ENCODE data around the gene IFT27. TPM values are rescaled to one million over a fixed set of nuclear protein-coding genes. Genes with fewer than 3 reads are reported as not detected.

Gene IFT27
- total RNA-seq, 1 donor: 17.6 TPM

- TF ChIP-seq, protein P1, sequence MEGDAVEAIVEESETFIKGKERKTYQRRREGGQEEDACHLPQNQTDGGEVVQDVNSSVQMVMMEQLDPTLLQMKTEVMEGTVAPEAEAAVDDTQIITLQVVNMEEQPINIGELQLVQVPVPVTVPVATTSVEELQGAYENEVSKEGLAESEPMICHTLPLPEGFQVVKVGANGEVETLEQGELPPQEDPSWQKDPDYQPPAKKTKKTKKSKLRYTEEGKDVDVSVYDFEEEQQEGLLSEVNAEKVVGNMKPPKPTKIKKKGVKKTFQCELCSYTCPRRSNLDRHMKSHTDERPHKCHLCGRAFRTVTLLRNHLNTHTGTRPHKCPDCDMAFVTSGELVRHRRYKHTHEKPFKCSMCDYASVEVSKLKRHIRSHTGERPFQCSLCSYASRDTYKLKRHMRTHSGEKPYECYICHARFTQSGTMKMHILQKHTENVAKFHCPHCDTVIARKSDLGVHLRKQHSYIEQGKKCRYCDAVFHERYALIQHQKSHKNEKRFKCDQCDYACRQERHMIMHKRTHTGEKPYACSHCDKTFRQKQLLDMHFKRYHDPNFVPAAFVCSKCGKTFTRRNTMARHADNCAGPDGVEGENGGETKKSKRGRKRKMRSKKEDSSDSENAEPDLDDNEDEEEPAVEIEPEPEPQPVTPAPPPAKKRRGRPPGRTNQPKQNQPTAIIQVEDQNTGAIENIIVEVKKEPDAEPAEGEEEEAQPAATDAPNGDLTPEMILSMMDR (IDR thresholded peaks at IDR 0.05; ENCODE audit: insufficient read depth, low read length): no peak
- H3K4me3 ChIP-seq (ENCODE audit: low read depth, low read length): no peak overlapping the region
- no peak for DNase-seq (ENCODE audit: low read depth)
Measured at GRCh38 chr22:36817525-36817848, 41.6 kb upstream of the IFT27 start.

DNA sequence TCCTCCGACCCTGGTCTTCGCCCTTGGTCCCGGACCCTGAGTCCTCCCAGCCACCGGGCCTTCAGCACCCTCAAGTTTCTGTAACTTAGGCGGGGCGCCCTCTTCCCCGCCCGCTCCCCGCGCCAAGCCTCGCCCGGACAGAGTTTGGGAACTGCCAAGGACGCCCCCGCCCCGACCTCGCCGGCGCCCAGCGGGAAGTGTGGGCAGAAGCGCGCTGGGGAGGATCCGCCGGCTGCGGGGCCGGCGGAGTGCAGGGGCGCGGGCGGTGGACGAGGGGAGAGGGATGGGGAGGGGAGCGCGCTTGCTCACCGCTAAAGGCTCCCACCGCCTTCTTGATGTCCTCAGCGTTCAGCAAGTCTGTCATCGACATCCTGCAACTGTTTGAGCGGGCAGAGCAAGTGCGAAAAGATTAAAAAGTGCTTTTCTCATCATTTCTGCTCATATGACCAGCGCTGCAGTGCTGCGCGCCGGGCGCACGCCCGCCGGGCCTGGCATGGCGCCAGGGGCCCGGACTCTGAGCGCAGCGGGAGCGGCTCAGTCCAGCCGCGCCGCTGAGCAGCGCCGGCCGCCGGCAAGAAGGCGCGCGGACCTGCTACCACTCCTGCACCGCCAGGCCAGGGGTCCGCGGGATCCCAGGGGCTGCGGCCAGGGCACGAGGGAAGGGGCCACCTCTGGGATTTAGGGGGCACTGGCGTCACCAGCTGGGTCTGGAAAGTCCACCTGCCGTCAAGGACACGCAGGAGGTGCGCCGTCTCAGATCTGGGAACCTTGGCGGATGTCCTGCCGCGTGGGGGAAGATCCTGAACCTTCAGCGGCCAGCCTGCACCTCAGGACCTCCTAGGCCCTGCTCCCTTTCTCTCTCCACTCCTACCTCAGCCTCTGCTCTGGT, 41.0 kb upstream of the IFT27 start, which contains the start of gene PVALB:
Gene PVALB, minus strand, starts transcription at position 400 of the 889 bp plus-strand sequence. Its CDS starts 30 bp downstream, at position 370.
- DNase-seq (ENCODE audit: low read depth): peak; percentile 27
- no peak within 1 kb of the TSS for H3K4me3 ChIP-seq (ENCODE audit: low read depth, low read length)
- TF ChIP-seq, protein P1 (IDR thresholded peaks at IDR 0.05; ENCODE audit: insufficient read depth, low read length): no peak

- no peak for DNase-seq (ENCODE audit: low read depth)
Measured at GRCh38 chr22:36816339-36816635, 40.4 kb upstream of the IFT27 start.

GRCh38 chr22:36815558-36816338, 39.8 kb upstream of the IFT27 start:
- no peak overlapping the region for H3K4me3 ChIP-seq (ENCODE audit: low read depth, low read length)
- DNase-seq (ENCODE audit: low read depth): no peak
- TF ChIP-seq, protein P1 (IDR thresholded peaks at IDR 0.05; ENCODE audit: insufficient read depth, low read length): no peak

More at GRCh38 chr22:36816339-36816635, 40.4 kb upstream of the IFT27 start:
- H3K4me3 ChIP-seq (ENCODE audit: low read depth, low read length): no peak overlapping the region
- TF ChIP-seq, protein P1 (IDR thresholded peaks at IDR 0.05; ENCODE audit: insufficient read depth, low read length): no peak

DNA sequence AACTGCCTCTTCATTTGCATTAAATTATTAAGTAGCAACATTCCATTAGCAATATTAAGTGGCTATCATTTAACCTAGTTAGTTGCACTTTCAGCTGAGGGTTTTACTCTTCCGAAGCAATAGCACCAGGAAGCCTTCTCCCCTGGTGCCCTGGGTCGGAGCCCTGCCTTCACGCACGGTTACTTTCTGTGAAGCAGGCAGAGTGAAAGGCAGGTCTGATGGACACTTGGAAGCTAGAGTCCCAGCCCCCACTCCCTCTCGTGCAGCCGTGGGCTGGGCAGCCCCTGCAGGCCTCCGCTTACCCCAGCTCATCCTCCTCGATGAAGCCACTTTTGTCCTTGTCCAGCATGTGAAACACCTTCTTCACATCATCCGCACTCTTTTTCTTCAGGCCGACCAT, 38.9 kb upstream of the IFT27 start:
- TF ChIP-seq, protein P1 (IDR thresholded peaks at IDR 0.05; ENCODE audit: insufficient read depth, low read length): no peak
- H3K4me3 ChIP-seq (ENCODE audit: low read depth, low read length): no peak overlapping the region
- DNase-seq (ENCODE audit: low read depth): no peak

DNA sequence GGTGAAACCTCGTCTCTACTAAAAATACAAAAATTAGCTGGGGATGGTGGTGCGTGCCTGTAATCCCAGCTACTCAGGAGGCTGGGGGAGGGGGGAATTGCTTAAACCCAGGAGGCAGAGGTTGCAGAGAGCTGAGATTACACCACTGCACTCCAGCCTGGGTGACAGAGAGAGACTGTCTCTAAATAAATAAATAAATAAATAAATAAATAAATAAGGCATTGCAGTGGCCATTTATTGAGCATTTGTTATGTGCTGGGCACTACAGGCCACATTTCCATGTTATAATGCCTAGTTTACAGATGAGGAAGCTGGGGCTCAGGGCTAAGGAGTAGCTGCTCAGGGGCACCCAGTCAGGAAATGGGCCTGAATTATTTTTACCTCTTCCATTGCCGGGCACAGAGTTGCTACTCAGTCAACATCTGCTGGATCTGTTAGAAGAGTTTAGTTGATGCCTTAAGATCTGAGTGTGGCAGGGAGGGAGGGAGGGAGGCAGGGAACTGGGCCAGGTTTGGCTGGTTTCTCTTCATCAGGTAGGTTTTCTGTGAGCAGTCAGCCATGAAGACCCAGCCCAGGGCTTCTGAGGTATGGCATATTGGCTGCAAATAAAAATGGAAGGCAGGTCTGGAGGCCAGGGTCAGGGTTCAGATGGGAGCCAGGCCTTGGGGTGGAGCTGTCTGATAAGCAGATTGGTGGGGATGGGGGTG, 35.3 kb upstream of the IFT27 start:
- TF ChIP-seq, protein P1 (IDR thresholded peaks at IDR 0.05; ENCODE audit: insufficient read depth, low read length): no peak
- DNase-seq (ENCODE audit: low read depth): no peak
- no peak overlapping the region for H3K4me3 ChIP-seq (ENCODE audit: low read depth, low read length)
